GM20431 (cell line): ENCODE data around the gene DNM1.
"Not testable (repeated sequence)": the region's sequence is repeated elsewhere in the genome, so short reads cannot be mapped to it uniquely, and the experiment has no call there.

ENCODE experiments used
- in situ Hi-C: fragments of 300-500 bp; cut with MseI, MboI; formaldehyde crosslinking; loops from one replicate; pipeline ENCODE4 v1.15.0; 2020; ENCODE audit warnings: low sequenced_read_pairs; ENCODE audit not compliant: unreplicated experiment

The DNM1 gene

GRCh38 chr9:128266868-128267590, 63.9 kb downstream of the DNM1 start:
- in situ Hi-C loops, result no loop called here

DNA sequence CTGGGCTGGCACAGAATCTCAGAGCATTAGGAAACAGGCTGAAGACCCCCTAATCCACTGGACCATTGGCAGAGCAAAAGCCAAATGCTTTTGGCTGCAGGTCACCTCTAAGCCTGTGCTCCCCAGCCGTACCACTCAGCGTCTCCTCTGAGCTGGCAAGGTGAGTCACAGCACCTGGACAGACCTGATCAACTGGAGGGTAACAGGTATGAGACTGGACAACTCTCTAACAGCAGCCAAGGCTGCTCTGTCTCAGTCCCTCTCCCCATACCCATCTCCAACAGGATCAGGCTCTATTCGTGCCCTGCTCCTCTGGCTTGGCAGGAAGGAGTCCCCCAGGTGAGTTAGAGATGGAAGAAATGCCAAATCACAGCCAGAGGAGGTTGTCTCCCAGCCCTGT, 67.9 kb downstream of the DNM1 start:
- in situ Hi-C loops, result no loop called here

DNA sequence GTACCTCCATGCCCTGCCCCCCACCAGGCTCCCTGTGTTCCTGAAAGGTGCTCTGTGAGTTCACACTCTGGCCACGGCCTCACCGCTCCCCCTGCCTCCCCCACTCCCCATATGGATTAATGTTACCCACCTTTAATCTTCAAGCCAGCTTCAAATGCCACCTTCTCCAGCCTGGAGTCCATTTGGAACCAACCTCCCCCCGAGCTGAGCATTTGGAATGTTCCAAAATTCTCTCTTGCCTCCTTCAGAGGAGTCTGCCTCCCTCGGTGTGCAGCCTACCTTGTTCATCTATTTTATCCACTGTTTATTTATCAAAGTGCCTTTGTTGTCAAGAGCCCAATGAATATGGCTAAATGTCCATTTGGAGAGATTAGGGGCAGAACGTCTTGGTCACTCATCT, 68.3 kb downstream of the DNM1 start:
- in situ Hi-C loops, result no loop called here

DNA sequence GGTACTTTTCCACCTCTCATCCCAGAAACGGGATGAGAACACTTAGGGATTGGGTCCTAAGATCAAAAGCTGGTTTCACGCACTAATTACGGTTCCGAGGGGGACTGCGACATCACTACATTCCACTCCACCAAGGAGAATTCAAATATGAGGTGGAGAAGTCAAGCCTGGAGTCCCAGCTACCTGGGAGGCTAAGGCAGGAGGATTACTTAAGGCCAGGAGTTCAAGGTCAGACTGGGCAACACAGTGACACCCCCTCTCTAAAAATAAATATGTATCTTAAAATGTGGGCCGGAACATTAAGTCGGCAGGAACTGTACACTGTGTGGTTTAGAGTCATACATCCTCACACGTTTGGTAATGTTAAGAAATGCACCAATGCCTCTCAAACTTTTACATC, 71.1 kb downstream of the DNM1 start:
- in situ Hi-C loops, result no loop called here

GRCh38 chr9:128275198-128276007, 72.2 kb downstream of the DNM1 start, which contains the start of gene GOLGA2:
Gene GOLGA2 (minus strand): TSS chr9:128276007. CDS start chr9:128275976, 31 bp downstream.
- in situ Hi-C loops, result no loop called here

DNA sequence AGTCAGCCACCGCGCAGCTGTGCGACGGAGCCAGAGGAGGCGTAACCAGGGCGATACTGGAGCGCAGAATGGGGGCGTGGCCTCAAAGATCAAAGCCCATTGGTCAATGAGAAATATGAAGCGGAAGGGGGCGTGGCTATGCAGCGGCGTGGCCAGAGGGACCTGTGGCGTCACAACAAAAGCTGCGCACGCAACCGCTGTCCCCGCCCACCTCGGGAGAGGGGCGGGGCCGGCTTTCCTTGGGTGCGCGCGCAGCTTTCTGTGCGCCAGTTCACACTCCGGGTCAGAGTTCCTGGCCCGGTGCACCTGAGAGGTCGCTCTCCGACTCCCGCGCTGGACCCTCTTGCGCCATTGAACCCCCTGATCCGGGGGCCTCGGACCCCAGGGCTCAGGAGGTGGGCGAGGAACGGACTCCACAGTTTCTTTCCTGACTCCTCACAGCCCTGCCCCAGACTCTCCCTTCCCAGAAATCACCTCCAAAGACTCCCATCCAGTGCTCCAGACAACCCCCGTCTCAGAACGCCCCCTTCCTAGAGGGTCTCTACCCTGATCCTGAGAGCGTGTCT, 72.9 kb downstream of the DNM1 start, which contains the start of gene SWI5:
Gene SWI5 (plus strand): TSS at position 269 of the 566 bp plus-strand sequence.
- in situ Hi-C loops, result no loop called here

DNA sequence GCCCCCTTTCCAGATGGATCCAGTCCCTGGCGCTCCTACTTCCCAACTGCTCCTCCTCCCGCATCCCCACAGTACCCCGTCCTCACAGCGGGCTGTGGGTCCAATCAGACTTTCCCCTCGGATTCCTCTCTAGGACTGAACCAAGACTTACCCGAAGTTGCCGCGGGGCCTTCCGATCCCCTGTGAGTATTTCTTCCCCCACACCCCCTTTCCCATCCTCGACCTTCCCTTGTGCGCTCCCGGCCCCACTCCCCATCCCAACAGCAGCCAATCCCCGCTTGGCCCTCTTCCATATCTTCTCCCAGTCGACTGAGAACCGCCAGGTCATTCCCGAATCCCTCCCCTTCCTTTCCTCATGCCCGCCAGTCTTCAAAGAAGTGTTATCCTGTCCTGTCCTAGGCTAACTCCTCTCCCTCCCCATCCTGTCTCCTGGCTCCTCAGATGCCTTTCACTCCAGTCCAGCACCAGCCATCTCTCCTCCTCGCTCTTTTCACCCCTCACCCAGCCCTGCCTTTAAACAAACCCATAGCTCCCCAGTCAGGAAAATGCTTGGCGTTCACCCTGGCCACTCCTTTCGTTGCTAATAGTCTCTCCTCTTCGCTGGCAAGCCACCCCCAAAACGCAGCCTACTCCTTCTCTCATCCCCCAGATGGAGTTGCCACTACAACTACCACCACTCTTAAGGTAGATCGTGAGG, 73.5 kb downstream of the DNM1 start:
- in situ Hi-C loops, result no loop called here

DNA sequence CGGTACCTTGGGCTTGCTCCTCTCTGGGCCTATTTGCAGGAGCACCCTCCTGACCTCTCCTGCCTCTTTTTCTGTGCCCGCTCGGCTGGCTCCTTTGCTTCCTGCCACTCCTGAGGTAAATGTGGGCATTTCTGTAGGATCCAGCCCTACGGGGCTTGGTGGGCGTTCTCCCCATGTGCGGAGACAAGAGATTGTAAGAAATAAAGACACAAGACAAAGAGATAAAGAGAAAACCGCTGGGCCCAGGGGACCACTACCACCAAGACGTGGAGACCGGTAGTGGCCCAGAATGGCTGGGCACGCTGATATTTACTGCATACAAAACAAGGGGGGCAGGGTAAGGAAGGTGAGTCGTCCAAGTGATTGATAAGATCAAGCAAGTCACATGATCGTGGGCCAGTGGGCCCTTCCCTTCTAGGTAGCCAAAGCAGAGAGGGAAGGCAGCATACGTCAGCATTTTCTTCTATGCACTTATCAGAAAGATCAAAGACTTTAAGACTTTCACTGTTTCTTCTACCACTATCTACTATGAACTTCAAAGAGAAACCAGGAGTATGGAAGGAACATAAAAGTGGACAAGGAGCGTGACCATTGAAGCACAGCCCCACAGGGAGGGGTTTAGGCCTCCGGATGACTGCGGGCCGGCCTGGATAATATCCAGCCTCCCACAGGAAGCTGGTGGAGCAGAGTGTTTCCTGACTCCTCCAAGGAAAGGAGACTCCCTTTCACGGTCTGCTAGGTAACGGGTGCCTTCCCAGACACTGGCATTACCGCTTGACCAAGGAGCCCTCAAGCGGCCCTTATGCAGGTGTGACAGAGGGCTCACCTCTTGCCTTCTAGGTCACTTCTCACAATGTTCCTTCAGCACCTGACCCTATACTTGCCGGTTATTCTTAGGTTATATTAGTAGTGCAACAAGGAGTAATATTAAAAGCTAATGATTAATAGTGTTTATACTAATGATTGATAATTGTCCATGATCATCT, 76.2 kb downstream of the DNM1 start:
- in situ Hi-C loops, result not testable (repeated sequence)

- in situ Hi-C loops, result no loop called here
Observed at GRCh38 chr9:128280084-128280622, 77.0 kb downstream of the DNM1 start.

DNA sequence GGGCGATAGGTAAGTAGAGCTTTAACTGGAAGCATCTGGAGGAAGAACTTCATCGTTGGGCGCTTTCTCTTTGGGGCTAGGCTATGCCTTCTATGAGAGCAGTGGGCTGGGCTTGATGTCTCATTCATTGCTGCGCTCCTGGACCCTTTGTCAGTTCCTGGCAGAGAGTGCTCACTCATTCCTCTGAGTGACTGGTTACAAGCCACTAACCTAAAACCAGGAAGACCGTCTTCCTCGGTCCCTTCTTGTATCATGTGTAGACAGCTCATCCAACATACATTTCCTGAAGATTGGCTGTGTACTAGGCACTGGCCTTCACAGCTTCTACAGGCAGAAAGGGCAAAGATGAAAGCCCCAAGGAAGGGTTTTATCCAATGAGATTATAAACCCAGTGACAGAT, 79.3 kb downstream of the DNM1 start:
- in situ Hi-C loops, result no loop called here

- in situ Hi-C loops, result no loop called here
Observed at GRCh38 chr9:128285033-128285784, 82.0 kb downstream of the DNM1 start.

GRCh38 chr9:128286440-128286839, 83.3 kb downstream of the DNM1 start:
- in situ Hi-C loops, result no loop called here

- in situ Hi-C loops, result no loop called here
Observed at GRCh38 chr9:128288273-128289004, 85.3 kb downstream of the DNM1 start.

DNA sequence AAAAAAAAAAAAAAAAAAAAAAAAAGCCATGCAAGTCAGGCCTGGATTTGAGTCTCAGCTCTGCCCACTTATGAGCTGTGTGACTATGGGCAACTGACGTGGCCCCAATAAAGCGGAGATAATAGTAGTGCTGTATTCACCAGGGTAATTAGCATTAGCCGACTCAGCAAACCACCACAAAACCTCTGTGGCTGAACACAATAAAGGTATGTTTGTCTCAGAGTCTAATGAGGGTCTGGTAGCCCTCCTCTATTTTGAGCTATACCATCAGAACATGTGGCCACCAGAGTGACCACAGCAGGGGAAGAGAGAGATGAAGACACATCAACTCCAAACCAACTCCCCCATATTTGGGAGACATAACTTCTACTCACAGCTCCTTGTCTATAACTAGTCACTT, 88.8 kb downstream of the DNM1 start:
- in situ Hi-C loops, result no loop called here

- in situ Hi-C loops, result no loop called here
Observed at GRCh38 chr9:128293091-128293490, 89.9 kb downstream of the DNM1 start.

- in situ Hi-C loops, result no loop called here
Observed at GRCh38 chr9:128294142-128294541, 91.0 kb downstream of the DNM1 start.

- in situ Hi-C loops, result no loop called here
Observed at GRCh38 chr9:128296340-128297220, 93.4 kb downstream of the DNM1 start.
